Endothelial cell (in vitro differentiated cells): Measurements from ENCODE around the gene CTNNA2. TPM values are rescaled to one million over a fixed set of nuclear protein-coding genes. Genes with fewer than 3 reads are reported as not detected.

ENCODE experiments used
- DNase-seq: peaks from one replicate; pipeline ENCODE4 v3.0.0; 2021; ENCODE audit warnings: low spot score
- H3K27ac Mint-ChIP-seq: one replicate; pipeline ENCODE4 v1.8.0; 2021; ENCODE audit warnings: mixed read lengths, inconsistent platforms; ENCODE audit not compliant: unreplicated experiment
- H3K27me3 Mint-ChIP-seq: one replicate; pipeline ENCODE4 v1.8.0; 2021; ENCODE audit warnings: mild to moderate bottlenecking, moderate library complexity, mixed read lengths, inconsistent platforms; ENCODE audit not compliant: unreplicated experiment
- H3K36me3 Mint-ChIP-seq: one replicate; pipeline ENCODE4 v1.8.0; 2021; ENCODE audit warnings: mild to moderate bottlenecking, low read depth, mixed read lengths, inconsistent platforms; ENCODE audit not compliant: unreplicated experiment
- H3K4me1 Mint-ChIP-seq: one replicate; pipeline ENCODE4 v1.8.0; 2021; ENCODE audit warnings: mild to moderate bottlenecking, mixed read lengths, inconsistent platforms; ENCODE audit not compliant: unreplicated experiment
- H3K4me3 Mint-ChIP-seq: one replicate; pipeline ENCODE4 v1.8.0; 2021; ENCODE audit warnings: mild to moderate bottlenecking, mixed read lengths, inconsistent platforms; ENCODE audit not compliant: unreplicated experiment
- H3K9me3 Mint-ChIP-seq: one replicate; pipeline ENCODE4 v1.8.0; 2021; ENCODE audit warnings: mixed read lengths, inconsistent platforms; ENCODE audit not compliant: unreplicated experiment
- CTCF ChIP-seq: fragments of 200-600 bp; sonication (generic); IDR thresholded peaks from one replicate; pipeline ENCODE4 v1.5.0; 2021; ENCODE audit warnings: antibody characterized with exemption; ENCODE audit not compliant: unreplicated experiment
- total RNA-seq: library from RNA; stranded (reverse); fragmentation: NEBNext Ultra II Directional; extraction: Animal tissue kit (Norgen Biotek cat#: 25700); gene quantifications from one replicate; pipeline ENCODE4 v1.2.1, GENCODE V29; 2021; ENCODE audit not compliant: unreplicated experiment

Gene CTNNA2
- total RNA-seq, 1 donor from 2014 or later: 4.7 TPM

- Mint-ChIP-seq H3K27ac (no peak overlapping the region), H3K4me1 (no peaks in the 10 kb centered on the region), H3K27me3 (peaks cover 1% of the 10 kb centered on the region), H3K4me3 (no peak overlapping the region), H3K9me3 (no peaks in the 10 kb centered on the region), H3K36me3 (no peaks in the 10 kb centered on the region)
- DNase-seq: peak; percentile 59
- peak; percentile 68 for TF ChIP-seq CTCF
Observed at GRCh38 chr2:79887747-79888374, 375.0 kb downstream of the CTNNA2 start.

- Mint-ChIP-seq H3K4me3 (no peak overlapping the region), H3K36me3 (no peaks in the 10 kb centered on the region), H3K9me3 (no peaks in the 10 kb centered on the region), H3K27ac (no peak overlapping the region), H3K4me1 (no peaks in the 10 kb centered on the region), H3K27me3 (no peaks in the 10 kb centered on the region)
- no peak for DNase-seq
- no peak for TF ChIP-seq CTCF
Observed at GRCh38 chr2:79892123-79892522, 379.3 kb downstream of the CTNNA2 start.

GRCh38 chr2:79899196-79899595 lies 386.3 kb downstream of the CTNNA2 start:
- H3K27me3 Mint-ChIP-seq: peaks cover 3% of the 10 kb centered on the region
- no peak for DNase-seq
- TF ChIP-seq CTCF: no peak
- no peaks in the 10 kb centered on the region for H3K4me1 Mint-ChIP-seq
- H3K27ac Mint-ChIP-seq: no peak overlapping the region
- no peaks in the 10 kb centered on the region for H3K9me3 Mint-ChIP-seq
- no peak overlapping the region for H3K4me3 Mint-ChIP-seq
- no peaks in the 10 kb centered on the region for H3K36me3 Mint-ChIP-seq

GRCh38 chr2:79901161-79901560 lies 388.3 kb downstream of the CTNNA2 start:
- Mint-ChIP-seq H3K27me3 (peaks cover 3% of the 10 kb centered on the region), H3K4me3 (no peak overlapping the region), H3K27ac (no peak overlapping the region), H3K9me3 (no peaks in the 10 kb centered on the region), H3K36me3 (no peaks in the 10 kb centered on the region), H3K4me1 (no peaks in the 10 kb centered on the region)
- no peak for TF ChIP-seq CTCF
- no peak for DNase-seq

GRCh38 chr2:79903222-79904000 lies 390.6 kb downstream of the CTNNA2 start:
- TF ChIP-seq CTCF: no peak
- Mint-ChIP-seq H3K9me3 (no peaks in the 10 kb centered on the region), H3K27ac (peak overlapping the region; percentile 4), H3K27me3 (peaks cover 3% of the 10 kb centered on the region), H3K36me3 (no peaks in the 10 kb centered on the region), H3K4me1 (no peaks in the 10 kb centered on the region), H3K4me3 (no peak overlapping the region)
- no peak for DNase-seq
